HG02642 (cell line): ENCODE measurements around the gene WFDC11.
"Not testable (repeated sequence)": the region's sequence is repeated elsewhere in the genome, so short reads cannot be mapped to it uniquely, and the experiment has no call there.

Experiments used
- ATAC-seq: cut with Tn5 transposase; IDR thresholded peaks from one replicate; pipeline ENCODE4 v1.9.1; 2021; ENCODE audit warnings: mild to moderate bottlenecking; ENCODE audit not compliant: unreplicated experiment, poor library complexity

WFDC11 gene

GRCh38 chr20:45670139-45670538 lies at the start of gene WFDC11:
Gene WFDC11 (minus strand): TSS chr20:45670239. CDS start chr20:45650600, 19,639 bp downstream.
- no peak for ATAC-seq

- not testable (repeated sequence) for ATAC-seq
Observed at GRCh38 chr20:45716141-45716688, 46.2 kb upstream of the WFDC11 start.

- ATAC-seq: no peak
Observed at GRCh38 chr20:45704969-45705637, 35.1 kb upstream of the WFDC11 start, which contains the start of gene WFDC10B. Gene WFDC10B (minus strand): TSS chr20:45705019. CDS start chr20:45685992, 19,027 bp downstream.

GRCh38 chr20:45701873-45702272 lies 31.8 kb upstream of the WFDC11 start, which contains the start of gene WFDC13:
Gene WFDC13 (plus strand): TSS chr20:45702038. CDS start chr20:45702124, 86 bp downstream.
- ATAC-seq: no peak

GRCh38 chr20:45701104-45701503 lies 31.1 kb upstream of the WFDC11 start:
- ATAC-seq: no peak

- ATAC-seq: no peak
Observed at GRCh38 chr20:45695496-45695895, 25.5 kb upstream of the WFDC11 start.

- ATAC-seq: not testable (repeated sequence)
Observed at GRCh38 chr20:45693346-45693745, 23.3 kb upstream of the WFDC11 start.

GRCh38 chr20:45685896-45686295 lies 15.9 kb upstream of the WFDC11 start:
- ATAC-seq: no peak

- ATAC-seq: no peak
Observed at GRCh38 chr20:45679650-45680049, 9.6 kb upstream of the WFDC11 start.

- ATAC-seq: no peak
Observed at GRCh38 chr20:45672765-45673164, 2.7 kb upstream of the WFDC11 start.

GRCh38 chr20:45657038-45657437 lies 13.0 kb downstream of the WFDC11 start:
- not testable (repeated sequence) for ATAC-seq

- not testable (repeated sequence) for ATAC-seq
Observed at GRCh38 chr20:45651726-45652125, 18.3 kb downstream of the WFDC11 start.

GRCh38 chr20:45649312-45649863 lies 20.7 kb downstream of the WFDC11 start:
- no peak for ATAC-seq

GRCh38 chr20:45647441-45648050 lies 22.5 kb downstream of the WFDC11 start:
- ATAC-seq: no peak

- ATAC-seq: no peak
Observed at GRCh38 chr20:45646875-45647274, 23.2 kb downstream of the WFDC11 start.

- ATAC-seq: not testable (repeated sequence)
Observed at GRCh38 chr20:45645869-45646268, 24.2 kb downstream of the WFDC11 start.

GRCh38 chr20:45641076-45641475 lies 29.0 kb downstream of the WFDC11 start:
- not testable (repeated sequence) for ATAC-seq

- no peak for ATAC-seq
Observed at GRCh38 chr20:45639687-45640086, 30.4 kb downstream of the WFDC11 start.

- no peak for ATAC-seq
Observed at GRCh38 chr20:45636513-45636912, 33.5 kb downstream of the WFDC11 start.

- ATAC-seq: no peak
Observed at GRCh38 chr20:45631184-45631583, 38.9 kb downstream of the WFDC11 start, which contains the start of gene WFDC9. Gene WFDC9 (minus strand): TSS chr20:45631284. CDS start chr20:45610181, 21,103 bp downstream.

GRCh38 chr20:45630371-45630770 lies 39.7 kb downstream of the WFDC11 start:
- ATAC-seq: no peak
